Measurements from ENCODE around the gene JPH3.
"Not testable (repeated sequence)": the region's sequence is repeated elsewhere in the genome, so short reads cannot be mapped to it uniquely, and the experiment has no call there.

The JPH3 gene

DNA sequence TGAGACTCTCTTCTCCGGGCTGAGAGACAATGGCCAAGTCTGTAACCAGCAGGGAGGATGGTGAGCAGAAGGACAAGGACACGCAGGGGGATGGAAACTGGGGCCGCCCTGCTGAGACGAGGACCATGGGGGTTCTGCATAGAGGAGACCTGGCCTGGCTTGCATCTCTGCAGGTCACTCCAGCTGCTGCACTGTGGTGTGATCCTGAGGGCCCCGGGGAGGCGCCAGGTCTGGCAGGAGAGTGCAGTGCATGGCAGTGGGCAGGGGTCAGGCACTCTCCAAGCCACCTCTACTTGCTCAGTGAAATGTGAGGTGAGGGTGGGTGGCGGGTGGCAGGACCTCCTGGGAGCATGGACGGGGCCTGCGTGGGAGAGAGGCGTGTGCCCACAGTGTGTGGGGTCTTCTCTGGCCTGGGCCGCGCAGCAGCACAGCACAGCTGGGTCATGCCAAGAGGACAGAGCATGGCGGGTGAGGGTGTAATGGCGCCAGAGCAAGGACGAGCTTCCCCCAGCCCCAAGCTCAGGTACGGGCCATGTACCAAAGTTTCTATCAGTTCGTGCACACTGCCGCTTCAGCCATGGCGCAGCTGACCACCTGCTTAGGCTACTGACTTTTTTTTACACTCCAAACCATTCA, 120.4 kb downstream of the JPH3 start:
- DNase-seq: no peak

DNA sequence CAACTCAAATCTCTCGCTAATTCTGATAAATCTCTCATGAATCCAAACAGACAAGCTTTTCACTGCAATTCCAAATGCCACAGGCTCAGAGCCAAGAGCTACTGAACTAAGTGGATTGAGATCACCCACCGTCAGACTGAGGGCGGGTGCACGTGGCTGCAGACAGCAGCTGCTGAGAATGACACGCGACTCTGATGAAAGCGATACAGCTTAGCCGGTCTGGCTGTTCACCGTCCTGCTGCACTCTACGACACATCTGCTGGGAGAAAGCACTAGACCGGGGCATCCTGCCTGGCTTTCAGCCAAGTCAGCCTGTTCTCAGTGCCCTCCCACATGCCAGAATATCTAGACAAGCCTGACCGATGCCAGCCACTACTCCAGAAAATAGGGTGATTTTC, 120.9 kb downstream of the JPH3 start:
- no peak for DNase-seq

DNA sequence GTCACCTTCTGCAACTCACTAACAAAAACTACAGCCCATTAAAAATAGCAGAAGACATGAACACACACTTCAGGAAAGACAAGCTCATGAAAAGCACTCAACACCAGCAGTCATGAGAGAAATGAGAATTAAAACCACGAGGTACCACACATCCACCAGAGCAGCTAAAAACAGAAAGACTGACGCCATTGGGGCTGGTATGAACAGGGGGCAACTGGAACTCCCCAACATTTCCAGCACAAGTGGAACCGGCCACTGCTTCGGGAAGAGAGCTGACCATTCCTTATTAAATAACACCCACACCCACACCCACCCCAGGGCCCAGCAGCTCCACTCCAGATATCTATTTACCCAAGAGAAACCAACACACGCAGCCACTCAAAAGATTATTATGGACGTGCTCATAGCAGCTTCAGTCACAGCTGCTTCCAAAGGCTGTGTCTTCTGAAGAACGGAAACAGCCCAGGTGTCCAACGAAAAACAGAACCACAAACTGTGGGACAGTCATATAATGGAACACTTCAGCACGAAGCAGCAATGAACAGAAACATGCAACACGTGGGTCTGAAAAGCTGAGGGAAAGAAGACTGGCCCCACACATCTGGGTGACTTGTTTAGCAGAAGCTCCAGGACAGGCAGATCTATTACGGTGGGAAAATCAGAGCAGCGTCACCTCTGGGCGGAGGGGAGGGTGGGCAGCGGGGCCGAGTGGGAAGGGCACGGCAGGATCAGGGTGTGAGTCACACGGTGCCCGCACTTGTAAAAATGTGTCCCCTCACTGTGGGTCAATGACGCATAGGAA, 122.4 kb downstream of the JPH3 start:
- DNase-seq: no peak

GRCh38 chr16:87725596-87726235, 123.4 kb downstream of the JPH3 start:
- no peak for DNase-seq

- not testable (repeated sequence) for DNase-seq
Measured at GRCh38 chr16:87726577-87726976, 124.3 kb downstream of the JPH3 start.

GRCh38 chr16:87727346-87727745, 125.0 kb downstream of the JPH3 start:
- no peak for DNase-seq

- no peak for DNase-seq
Measured at GRCh38 chr16:87728026-87728425, 125.7 kb downstream of the JPH3 start.

- DNase-seq: no peak
Measured at GRCh38 chr16:87729266-87729954, 127.1 kb downstream of the JPH3 start.

GRCh38 chr16:87731607-87732006, 129.3 kb downstream of the JPH3 start:
- DNase-seq: no peak

- DNase-seq: peak; percentile 3
Measured at GRCh38 chr16:87733190-87733589, 130.9 kb downstream of the JPH3 start.

- no peak for DNase-seq
Measured at GRCh38 chr16:87734644-87735043, 132.3 kb downstream of the JPH3 start.

- no peak for DNase-seq
Measured at GRCh38 chr16:87735270-87736007, 133.1 kb downstream of the JPH3 start.

- DNase-seq: no peak
Measured at GRCh38 chr16:87736008-87736382, 133.7 kb downstream of the JPH3 start.

DNA sequence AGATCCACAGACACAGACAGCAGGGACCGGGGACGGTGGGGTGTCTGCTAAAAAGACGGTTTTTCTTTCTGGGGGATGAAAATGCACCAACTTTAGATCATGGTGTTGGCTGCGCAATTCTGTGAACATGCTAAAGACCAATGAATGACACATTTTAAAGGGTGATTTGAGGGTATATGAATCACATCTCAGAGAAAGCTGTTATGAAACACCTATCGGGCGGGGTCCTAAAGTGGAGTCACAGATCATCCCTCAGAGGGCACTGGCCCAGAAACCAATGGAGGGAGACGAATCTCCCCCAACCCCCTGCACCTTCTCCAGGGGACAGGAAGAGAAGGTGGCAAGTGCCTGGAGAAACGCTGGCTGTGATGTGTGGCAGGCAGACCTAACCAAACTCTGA, 137.5 kb downstream of the JPH3 start:
- no peak for DNase-seq

- DNase-seq: no peak
Measured at GRCh38 chr16:87740441-87740840, 138.1 kb downstream of the JPH3 start.

- no peak for DNase-seq
Measured at GRCh38 chr16:87740909-87741424, 138.7 kb downstream of the JPH3 start.

DNA sequence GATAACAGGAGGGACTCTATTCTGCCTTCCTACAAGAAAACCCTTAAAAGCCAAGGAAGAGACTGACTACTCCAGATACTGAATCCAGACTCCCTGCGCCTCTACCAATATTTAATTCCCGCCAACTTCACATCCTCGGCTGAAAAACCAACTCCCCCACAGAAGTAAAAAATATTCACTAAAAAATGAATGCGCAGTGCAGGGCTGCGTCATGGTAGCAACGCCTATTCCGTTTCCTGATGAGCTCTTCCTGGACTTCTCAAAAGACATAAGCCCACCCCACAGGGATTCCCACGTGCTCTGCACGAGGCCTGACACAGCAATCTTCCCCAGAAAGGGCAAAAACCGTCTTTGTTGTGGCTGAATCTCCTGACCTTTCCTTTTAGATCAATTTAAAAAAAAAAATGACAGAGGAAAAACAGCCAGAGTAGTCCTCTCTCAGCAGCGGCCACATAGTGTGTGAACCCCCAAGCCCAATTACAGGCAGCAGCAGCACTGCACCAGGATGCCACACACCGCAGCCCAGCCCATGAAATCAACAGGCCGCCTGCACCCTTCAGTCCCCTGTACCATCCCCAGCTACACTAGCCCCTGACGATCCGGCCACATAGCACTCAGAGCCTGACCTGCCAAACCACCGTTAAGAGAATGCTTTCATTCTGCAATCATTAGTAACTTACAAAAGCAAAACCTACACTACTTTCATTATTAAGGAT, 139.6 kb downstream of the JPH3 start:
- DNase-seq: no peak

DNA sequence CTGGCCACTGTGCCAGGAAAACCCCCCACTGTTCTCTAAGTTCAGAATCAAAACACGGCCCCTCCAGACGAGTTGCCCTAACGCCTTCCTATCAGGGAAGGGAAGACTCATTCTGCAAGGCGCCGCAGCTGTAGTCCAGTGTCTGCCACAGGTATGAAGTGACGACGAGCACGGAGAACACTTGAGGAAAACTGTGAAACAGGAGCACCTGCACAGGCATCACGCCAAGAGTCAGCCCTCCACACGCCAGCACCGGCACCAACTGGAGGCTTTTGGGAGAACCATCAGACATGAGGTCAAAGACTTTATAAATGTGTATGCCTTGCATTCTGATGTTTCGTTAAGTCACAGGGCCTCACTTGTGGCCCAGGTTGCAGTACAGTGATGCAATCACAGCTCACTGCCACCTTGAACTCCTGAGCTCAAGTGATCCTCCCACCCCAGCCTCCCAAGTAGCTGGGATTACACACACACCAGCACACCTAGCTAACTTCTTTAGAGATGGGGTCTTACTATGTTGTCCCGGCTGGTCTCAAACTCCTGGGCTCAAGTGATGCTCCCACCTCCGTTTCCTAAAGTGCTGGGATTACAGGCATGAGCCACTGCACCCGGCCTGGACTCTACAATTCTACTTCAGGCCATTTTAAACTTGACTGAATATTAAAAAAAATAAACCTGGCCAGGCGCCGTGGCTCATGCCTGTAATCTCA, 140.6 kb downstream of the JPH3 start:
- DNase-seq: no peak

DNA sequence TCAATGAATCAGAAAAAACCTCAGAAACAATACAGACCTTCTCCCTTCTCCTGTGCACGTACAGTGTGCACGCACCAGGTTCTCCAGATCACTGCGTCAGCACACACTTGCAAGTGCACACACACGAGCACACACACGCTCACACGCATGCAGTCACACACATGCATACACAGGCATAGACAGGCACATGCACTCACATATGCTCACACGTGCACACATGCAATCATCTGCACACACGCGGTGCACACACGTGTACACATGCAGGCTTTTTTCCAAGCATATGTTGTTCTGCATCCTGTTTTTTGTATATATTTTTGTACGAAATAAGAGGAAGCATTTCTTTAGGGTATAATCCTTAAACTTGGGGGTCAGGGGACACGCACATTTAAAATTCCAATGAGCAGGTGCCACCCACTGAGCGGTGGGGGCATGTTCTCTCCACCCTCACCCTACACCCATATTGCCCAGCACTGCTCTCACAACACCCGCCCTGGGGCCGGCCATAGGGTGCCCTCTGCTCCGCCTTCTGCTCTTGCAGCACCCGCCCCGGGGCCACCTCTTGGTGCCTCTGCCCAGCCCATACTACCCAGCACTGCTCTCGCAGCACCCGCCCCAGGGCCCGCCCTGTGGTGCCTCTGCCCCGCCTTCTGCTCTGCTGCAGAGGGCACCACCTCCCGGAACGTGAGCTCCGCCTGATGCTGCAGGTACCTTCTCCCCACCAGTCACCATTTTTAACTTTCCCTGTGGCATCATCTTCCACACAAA, 142.6 kb downstream of the JPH3 start:
- DNase-seq: no peak

DNA sequence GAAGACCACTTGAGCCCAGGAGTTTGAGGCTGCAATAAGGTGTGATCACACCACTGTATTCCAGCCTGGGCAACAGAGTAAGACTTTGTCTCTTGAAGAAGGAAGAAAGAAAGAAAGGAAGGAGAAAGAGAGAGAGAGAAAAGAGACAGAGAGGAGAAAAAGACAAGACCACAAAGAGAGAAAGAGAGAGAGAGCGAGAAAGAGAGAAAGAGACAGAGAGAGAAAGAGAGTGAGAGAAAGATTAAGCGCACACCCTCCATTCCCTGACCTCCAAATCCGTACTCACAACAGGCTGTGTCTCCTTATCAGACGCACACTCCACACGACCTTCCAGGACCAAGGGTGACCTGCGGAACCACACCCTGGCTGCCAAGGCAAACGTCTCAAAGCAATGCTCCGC, 143.9 kb downstream of the JPH3 start:
- no peak for DNase-seq
